HepG2 (cell line): ENCODE data around the gene JAG1. TPM values are rescaled to one million over a fixed set of nuclear protein-coding genes. Genes with fewer than 3 reads are reported as not detected.

Source experiments
- ATF7-NPFF ChIP-seq: sonication (generic); formaldehyde crosslinking; IDR thresholded peaks from 2 replicates; pipeline ENCODE4 v1.8.1; 2023; ENCODE audit warnings: mild to moderate bottlenecking, low read depth, missing genetic modification reagents, moderate library complexity
- BORCS8-MEF2B ChIP-seq: sonication (generic); formaldehyde crosslinking; IDR thresholded peaks from 2 replicates; pipeline ENCODE4 v1.8.0; 2022; ENCODE audit warnings: mild to moderate bottlenecking, missing genetic modification reagents
- GABPB1 ChIP-seq: IDR thresholded peaks from 2 replicates; pipeline ENCODE4 v1.6.1; 2016; ENCODE audit warnings: mild to moderate bottlenecking, missing genetic modification reagents, moderate library complexity, missing compliant biosample characterization
- KAT7 ChIP-seq: IDR thresholded peaks from 2 replicates; pipeline ENCODE4 v1.6.1; 2018; ENCODE audit warnings: borderline replicate concordance, missing compliant biosample characterization
- MLX ChIP-seq: IDR thresholded peaks from 2 replicates; pipeline ENCODE4 v1.6.1; 2016
- MXD3 ChIP-seq: IDR thresholded peaks from 2 replicates; pipeline ENCODE4 v1.6.1; 2016; ENCODE audit warnings: mild to moderate bottlenecking, missing biosample characterization, missing genetic modification reagents
- PHF8 ChIP-seq: sonication (generic); formaldehyde crosslinking; IDR thresholded peaks from 2 replicates; pipeline ENCODE4 v1.5.0; 2020; ENCODE audit warnings: missing genetic modification reagents
- RAD21 ChIP-seq: fragments of 450-650 bp; formaldehyde crosslinking; IDR thresholded peaks from 2 replicates; pipeline ENCODE4 v1.5.0; 2020; ENCODE audit warnings: mild to moderate bottlenecking
- RXRA ChIP-seq: sonication (generic); formaldehyde crosslinking; IDR thresholded peaks from 2 replicates; pipeline ENCODE4 v1.5.1; 2020; ENCODE audit warnings: missing genetic modification reagents
- SNAPC5 ChIP-seq: sonication (generic); formaldehyde crosslinking; IDR thresholded peaks from 2 replicates; pipeline ENCODE4 v1.8.1; 2023; ENCODE audit warnings: mild to moderate bottlenecking, missing genetic modification reagents, borderline replicate concordance
- THAP9 ChIP-seq: sonication (generic); formaldehyde crosslinking; IDR thresholded peaks from 2 replicates; pipeline ENCODE4; 2020; ENCODE audit warnings: missing genetic modification reagents, mild to moderate bottlenecking, borderline replicate concordance
- ZFAT ChIP-seq: sonication (generic); formaldehyde crosslinking; conservative IDR thresholded peaks from 2 replicates; pipeline ENCODE4 v1.8.1; 2023; ENCODE audit warnings: missing genetic modification reagents, inconsistent platforms
- ZMAT5 ChIP-seq: sonication (generic); formaldehyde crosslinking; IDR thresholded peaks from 2 replicates; pipeline ENCODE4 v1.5.0; 2020; ENCODE audit warnings: mild to moderate bottlenecking, low read depth, missing genetic modification reagents, borderline replicate concordance
- ZNF101 ChIP-seq: sonication (generic); formaldehyde crosslinking; IDR thresholded peaks from 2 replicates; pipeline ENCODE4 v1.4.0; 2020; ENCODE audit warnings: mild to moderate bottlenecking, low read depth, missing genetic modification reagents, borderline replicate concordance
- ZNF276 ChIP-seq: sonication (generic); formaldehyde crosslinking; IDR thresholded peaks from 2 replicates; pipeline ENCODE4 v1.4.0; 2020; ENCODE audit warnings: mild to moderate bottlenecking, low read depth, missing genetic modification reagents
- polyA plus RNA-seq, 8 experiments: library from polyadenylated mRNA; depleted of rRNA in 3 of 8; stranded (reverse) in 7 of 8; unstranded in 1 of 8; fragments of >200 nt; fragmentation: Illumina TruSeq in 4 of 8; extraction: Trizol in 4 of 8; gene quantifications; 2 replicates each; pipeline versions ENCODE4 v1.2.1 to v1.2.3, GENCODE V29; 2011 to 2016; ENCODE audit warnings: low read depth in 4 of 8, missing spikeins in 1 of 8, mixed read lengths in 1 of 8; ENCODE audit not compliant: insufficient read depth in 1 of 8
- total RNA-seq, 5 experiments: library from RNA; depleted of rRNA; stranded (reverse); fragments of >200 nt; fragmentation: Illumina TruSeq; extraction: Trizol; gene quantifications; 2 replicates each; pipeline ENCODE4 v1.2.3, GENCODE V29; 2016; ENCODE audit warnings: low read depth in 1 of 5
- TF ChIP-seq, protein P1 (sequence below): sonication (generic); formaldehyde crosslinking; IDR thresholded peaks from 2 replicates; pipeline ENCODE4 v1.8.0; 2022; ENCODE audit warnings: missing genetic modification reagents, mild to moderate bottlenecking, inconsistent platforms, borderline replicate concordance
- TF ChIP-seq, protein P2 (sequence below), 2 experiments: fragments of 450-650 bp in 1 of 2; sonication (generic) in 1 of 2; formaldehyde crosslinking; IDR thresholded peaks; 2 replicates each; pipeline versions ENCODE4 v1.5.0 to v1.8.0; 2020 to 2022; ENCODE audit warnings: mild to moderate bottlenecking in 1 of 2, missing genetic modification reagents in 1 of 2

The JAG1 gene
- total and polyA plus RNA-seq, 2 of the 13 experiments (the other 11 are each of a cell fraction or from before 2014, with no cell fraction given): 47.1 to 56.3 TPM

- TF ChIP-seq ZNF276 (CRISPR knock-in tag): no peak
- peak; percentile 39; the same call in 1 of the 2 replicates for TF ChIP-seq THAP9 (CRISPR knock-in tag)
- TF ChIP-seq PHF8 (CRISPR knock-in tag): peak; percentile 66
- no peak for TF ChIP-seq ZMAT5
- TF ChIP-seq RXRA (CRISPR knock-in tag): peak; percentile 85
- TF ChIP-seq KAT7 (CRISPR knock-in tag): 0 out of 2 replicates have a peak, but pooled peaks have one; percentile 69
- peak; percentile 81 for TF ChIP-seq MXD3 (CRISPR knock-in tag)
- peak; percentile 71; the same call in 1 of the 2 replicates for TF ChIP-seq ZFAT
- TF ChIP-seq, protein P1, sequence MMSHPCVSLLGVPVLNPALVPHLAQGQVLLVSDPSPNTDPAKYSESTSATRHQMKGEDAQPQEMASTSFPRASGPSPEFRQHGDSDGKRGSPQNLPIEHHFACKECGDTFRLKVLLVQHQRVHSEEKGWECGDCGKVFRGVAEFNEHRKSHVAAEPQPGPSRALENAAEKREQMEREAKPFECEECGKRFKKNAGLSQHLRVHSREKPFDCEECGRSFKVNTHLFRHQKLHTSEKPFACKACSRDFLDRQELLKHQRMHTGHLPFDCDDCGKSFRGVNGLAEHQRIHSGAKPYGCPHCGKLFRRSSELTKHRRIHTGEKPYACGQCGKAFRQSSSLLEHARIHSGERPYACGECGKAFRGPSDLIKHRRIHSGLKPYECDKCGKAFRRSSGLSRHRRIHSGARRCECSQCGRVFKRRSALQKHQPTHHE (CRISPR knock-in tag): 0 out of 2 replicates have a peak, but pooled peaks have one; percentile 61
- TF ChIP-seq SNAPC5 (CRISPR knock-in tag): peak; percentile 39; the same call in 1 of the 2 replicates
- 0 out of 2 replicates have a peak, but pooled peaks have one; percentile 15 for TF ChIP-seq BORCS8-MEF2B (CRISPR knock-in tag)
- no peak for TF ChIP-seq ZNF101 (CRISPR knock-in tag)
- no peak for TF ChIP-seq MLX (CRISPR knock-in tag)
- TF ChIP-seq RAD21 (CRISPR knock-in tag): peak; percentile 99
- TF ChIP-seq, protein P2, sequence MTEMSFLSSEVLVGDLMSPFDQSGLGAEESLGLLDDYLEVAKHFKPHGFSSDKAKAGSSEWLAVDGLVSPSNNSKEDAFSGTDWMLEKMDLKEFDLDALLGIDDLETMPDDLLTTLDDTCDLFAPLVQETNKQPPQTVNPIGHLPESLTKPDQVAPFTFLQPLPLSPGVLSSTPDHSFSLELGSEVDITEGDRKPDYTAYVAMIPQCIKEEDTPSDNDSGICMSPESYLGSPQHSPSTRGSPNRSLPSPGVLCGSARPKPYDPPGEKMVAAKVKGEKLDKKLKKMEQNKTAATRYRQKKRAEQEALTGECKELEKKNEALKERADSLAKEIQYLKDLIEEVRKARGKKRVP (CRISPR knock-in tag; IDR thresholded peaks at IDR 0.05): peak in 1 of 2 experiments; percentile 32; a peak in 1 of 4 replicates
- peak; percentile 66 for TF ChIP-seq GABPB1 (CRISPR knock-in tag)
- peak; percentile 8; the same call in 1 of the 2 replicates for TF ChIP-seq ATF7-NPFF (CRISPR knock-in tag)
These were observed 1.1 kb upstream of the JAG1 start (continued) for GRCh38 chr20:10674684-10675449.
